Thoracic aorta (tissue), 2 donors: ENCODE results near the gene PZP. TPM values are rescaled to one million over a fixed set of nuclear protein-coding genes. Genes with fewer than 3 reads are reported as not detected.

Experiments used
- ATAC-seq: fragments of 150-250 bp; one replicate; pipeline ENCODE4 v1.8.0; 2017; ENCODE audit warnings: low read depth; ENCODE audit not compliant: insufficient number of reproducible peaks, low FRiP score
- DNase-seq: peaks from one replicate; pipeline ENCODE4 v3.0.0-alpha.2; 2020; ENCODE audit warnings: low spot score
- H3K27ac ChIP-seq, 2 donors: fragments of 200-600 bp; sonication (generic); 1 replicate in 1 of 2; 2 replicates in 1 of 2; pipeline ENCODE4 v1.5.1; 2016; ENCODE audit warnings: mild to moderate bottlenecking in 2 of 2, moderate library complexity in 2 of 2
- H3K27me3 ChIP-seq: fragments of 200-600 bp; sonication (generic); replicated peaks from 2 replicates; pipeline ENCODE4 v1.6.0; 2016; ENCODE audit warnings: mild to moderate bottlenecking; ENCODE audit not compliant: insufficient read depth
- H3K36me3 ChIP-seq: fragments of 200-600 bp; sonication (generic); one replicate; pipeline ENCODE4 v1.5.1; 2016
- H3K4me1 ChIP-seq, 2 donors: fragments of 200-600 bp; sonication (generic); 1 replicate in 1 of 2; 2 replicates in 1 of 2; pipeline versions ENCODE4 v1.5.1 to v1.6.0; 2016; ENCODE audit warnings: low read depth in 2 of 2, mild to moderate bottlenecking in 1 of 2; ENCODE audit not compliant: control insufficient read depth in 1 of 2
- H3K4me3 ChIP-seq: fragments of 200-600 bp; sonication (generic); 2 replicates; pipeline ENCODE4 v1.5.1; 2016; ENCODE audit warnings: mild to moderate bottlenecking
- H3K9me3 ChIP-seq: fragments of 200-600 bp; sonication (generic); 2 replicates; pipeline ENCODE4 v1.5.1; 2016
- total RNA-seq, 2 donors: library from RNA; depleted of rRNA; stranded (reverse); fragments of >200 nt; gene quantifications; one replicate each; pipeline versions ENCODE4 v1.1.0 to v1.2.3, GENCODE V29; 2016
- TF ChIP-seq, protein P1 (sequence below): fragments of 200-600 bp; sonication (generic); IDR thresholded peaks from one replicate; pipeline ENCODE4 v1.5.1; 2019; ENCODE audit warnings: antibody characterized with exemption

PZP gene
- total RNA-seq, 2 donors from 2014 or later: not detected

DNA sequence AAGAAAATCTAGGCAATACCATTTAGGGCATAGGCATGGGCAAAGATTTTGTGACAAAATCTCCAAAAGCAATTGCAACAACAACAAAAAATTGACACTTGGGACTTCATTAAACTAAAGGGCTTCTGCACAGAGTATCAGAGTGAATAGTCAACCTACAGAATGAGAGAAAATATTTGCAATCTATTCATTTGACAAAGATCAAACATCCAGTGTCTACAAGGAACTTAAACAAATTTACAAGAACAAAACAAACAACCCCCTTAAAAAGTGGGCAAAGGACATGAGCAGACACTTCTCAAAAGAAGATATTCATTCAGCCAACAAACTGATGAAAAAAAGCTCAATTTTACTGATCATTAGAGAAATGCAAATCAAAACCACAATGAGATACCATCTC, 44.1 kb upstream of the PZP start:
- no peaks in the 10 kb centered on the region for H3K27me3 ChIP-seq
- TF ChIP-seq, protein P1, sequence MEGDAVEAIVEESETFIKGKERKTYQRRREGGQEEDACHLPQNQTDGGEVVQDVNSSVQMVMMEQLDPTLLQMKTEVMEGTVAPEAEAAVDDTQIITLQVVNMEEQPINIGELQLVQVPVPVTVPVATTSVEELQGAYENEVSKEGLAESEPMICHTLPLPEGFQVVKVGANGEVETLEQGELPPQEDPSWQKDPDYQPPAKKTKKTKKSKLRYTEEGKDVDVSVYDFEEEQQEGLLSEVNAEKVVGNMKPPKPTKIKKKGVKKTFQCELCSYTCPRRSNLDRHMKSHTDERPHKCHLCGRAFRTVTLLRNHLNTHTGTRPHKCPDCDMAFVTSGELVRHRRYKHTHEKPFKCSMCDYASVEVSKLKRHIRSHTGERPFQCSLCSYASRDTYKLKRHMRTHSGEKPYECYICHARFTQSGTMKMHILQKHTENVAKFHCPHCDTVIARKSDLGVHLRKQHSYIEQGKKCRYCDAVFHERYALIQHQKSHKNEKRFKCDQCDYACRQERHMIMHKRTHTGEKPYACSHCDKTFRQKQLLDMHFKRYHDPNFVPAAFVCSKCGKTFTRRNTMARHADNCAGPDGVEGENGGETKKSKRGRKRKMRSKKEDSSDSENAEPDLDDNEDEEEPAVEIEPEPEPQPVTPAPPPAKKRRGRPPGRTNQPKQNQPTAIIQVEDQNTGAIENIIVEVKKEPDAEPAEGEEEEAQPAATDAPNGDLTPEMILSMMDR: no peak

DNA sequence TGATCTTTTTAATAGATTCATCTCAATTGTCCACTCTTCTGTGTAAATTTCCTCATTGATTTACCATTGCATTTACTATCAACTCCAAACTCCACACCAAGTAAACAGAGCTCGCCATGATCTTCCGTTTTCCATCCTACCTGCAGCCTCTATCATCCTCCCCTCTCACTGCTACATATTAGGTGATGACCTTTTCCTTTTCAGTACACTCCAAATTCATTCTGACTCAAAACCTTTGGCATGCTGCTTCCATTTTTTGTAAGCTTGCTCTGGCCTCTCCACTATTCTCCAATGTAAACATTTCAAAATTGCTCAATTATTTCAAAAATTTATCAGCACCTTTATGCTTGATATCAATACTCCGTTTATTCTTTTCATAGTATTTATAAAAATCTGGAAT, 40.2 kb upstream of the PZP start:
- Histone ChIP-seq H3K27ac (no peak overlapping the region), H3K4me1 (no peaks in the 10 kb centered on the region), H3K4me3 (no peak overlapping the region), H3K9me3 (no peaks in the 10 kb centered on the region), H3K36me3 (no peaks in the 10 kb centered on the region), H3K27me3 (no peaks in the 10 kb centered on the region)
- ATAC-seq: no peak
- TF ChIP-seq, protein P1: no peak
- no peak for DNase-seq

More for the DNA sequence above, 44.1 kb upstream of the PZP start:
- Histone ChIP-seq H3K36me3 (no peaks in the 10 kb centered on the region), H3K27ac (no peak overlapping the region), H3K9me3 (no peaks in the 10 kb centered on the region), H3K4me1 (no peaks in the 10 kb centered on the region), H3K4me3 (no peak overlapping the region)
- no peak for ATAC-seq
- DNase-seq: no peak

DNA sequence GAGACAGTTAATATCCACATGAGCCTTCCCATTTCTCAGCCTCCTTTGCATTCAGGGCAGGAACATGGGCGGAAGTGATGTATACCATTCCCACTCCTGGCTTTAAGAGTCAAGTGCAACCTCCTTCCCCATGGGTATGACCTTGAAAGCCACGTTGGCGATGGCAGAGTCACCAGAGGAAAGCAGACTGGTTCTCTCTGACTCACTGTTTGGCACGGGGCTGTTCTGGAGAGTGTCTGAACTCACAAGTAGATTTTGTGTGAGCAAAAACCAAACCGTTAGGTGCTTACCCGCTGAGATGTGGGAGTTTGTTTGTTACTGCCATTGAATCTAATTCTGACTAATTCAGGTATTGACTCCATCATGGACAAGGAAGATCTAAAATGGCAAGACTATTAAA, 36.7 kb upstream of the PZP start:
- H3K4me3 ChIP-seq: no peak overlapping the region
- ATAC-seq (no peak), DNase-seq (no peak)
- H3K27ac ChIP-seq: no peak overlapping the region
- H3K4me1 ChIP-seq: no peaks in the 10 kb centered on the region
- TF ChIP-seq, protein P1: no peak
- no peaks in the 10 kb centered on the region for H3K27me3 ChIP-seq
- no peaks in the 10 kb centered on the region for H3K9me3 ChIP-seq
- H3K36me3 ChIP-seq: no peaks in the 10 kb centered on the region

DNA sequence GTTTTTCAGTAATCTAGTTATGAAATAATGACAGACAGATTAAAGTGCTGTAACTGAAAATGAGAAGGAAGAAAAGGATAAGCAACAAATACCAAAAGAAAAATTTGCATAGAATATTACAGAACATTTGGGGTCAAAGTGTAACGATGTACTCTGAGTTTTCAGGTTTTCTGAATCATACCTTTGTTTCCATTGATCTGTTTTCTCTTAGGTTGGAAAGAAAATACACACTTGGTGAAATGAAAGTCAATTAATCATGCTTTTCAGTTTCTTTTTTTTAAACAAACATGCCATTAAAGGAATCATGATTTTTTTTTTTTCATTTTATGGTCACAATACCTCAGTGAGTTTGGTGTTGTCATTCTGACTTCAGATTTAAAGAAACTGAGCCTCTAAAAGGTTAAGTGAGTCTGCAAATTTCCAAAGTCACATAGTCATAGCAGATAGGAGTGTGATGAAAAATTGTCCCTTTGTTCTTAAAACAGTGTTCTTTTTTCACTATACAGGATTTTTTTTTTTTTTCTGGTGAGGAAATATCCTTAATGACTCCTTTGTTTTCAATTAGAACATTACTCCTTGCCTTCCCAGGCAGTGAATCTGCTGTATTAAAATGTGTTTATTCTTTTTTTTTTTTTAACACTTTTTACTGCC, 35.9 kb upstream of the PZP start:
- Histone ChIP-seq H3K27ac (no peak overlapping the region), H3K36me3 (no peaks in the 10 kb centered on the region), H3K9me3 (no peaks in the 10 kb centered on the region), H3K4me3 (no peak overlapping the region), H3K27me3 (no peaks in the 10 kb centered on the region), H3K4me1 (no peaks in the 10 kb centered on the region)
- ATAC-seq (no peak), DNase-seq (no peak)
- TF ChIP-seq, protein P1: no peak

DNA sequence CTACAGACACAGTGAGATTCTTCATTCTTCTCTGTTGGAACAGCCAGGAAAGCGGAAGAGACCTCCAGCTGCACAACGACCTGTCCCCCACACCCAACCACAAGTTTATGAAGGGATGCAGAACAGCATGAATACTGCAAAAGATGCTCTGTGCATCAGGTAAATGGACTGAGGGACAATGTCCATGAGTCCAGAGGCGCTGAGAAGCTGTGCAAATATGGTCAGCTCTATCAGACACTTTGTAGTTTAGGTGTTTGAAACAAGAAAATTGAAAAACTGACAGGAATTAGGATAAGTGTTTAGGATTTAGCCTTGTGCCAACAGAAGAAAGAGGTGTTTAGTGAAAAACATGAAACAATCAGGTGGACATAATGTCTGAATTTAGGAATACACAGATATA, 33.1 kb upstream of the PZP start:
- H3K4me3 ChIP-seq: no peak overlapping the region
- DNase-seq (no peak), ATAC-seq (no peak)
- H3K27me3 ChIP-seq: no peaks in the 10 kb centered on the region
- H3K4me1 ChIP-seq: no peaks in the 10 kb centered on the region
- H3K9me3 ChIP-seq: no peaks in the 10 kb centered on the region
- H3K27ac ChIP-seq: no peak overlapping the region
- no peaks in the 10 kb centered on the region for H3K36me3 ChIP-seq
- TF ChIP-seq, protein P1: no peak
